SK-N-SH (cell line): ENCODE measurements around the gene HSPG2. TPM values are rescaled to one million over a fixed set of nuclear protein-coding genes. Genes with fewer than 3 reads are reported as not detected.

Source experiments
- CTCF ChIA-PET: fragments of 300-600, 350-600 bp; formaldehyde crosslinking; extraction: SDS; loops from one replicate; lab custom pipeline; 2021; lab: Yijun Ruan, JAX
- POLR2A ChIA-PET: fragments of 350-600 bp; sonication (Branson Sonifier 250); formaldehyde crosslinking; extraction: SDS; loops from one replicate; lab custom pipeline; 2020; ENCODE audit warnings: antibody characterized with exemption, inconsistent platforms; lab: Yijun Ruan, JAX
- DNase-seq: peaks from one replicate; pipeline ENCODE4 v3.0.0; 2012
- H2AFZ ChIP-seq: fragments of 200-600 bp; sonication (generic); 2 replicates; pipeline ENCODE4 v1.8.1; 2016; ENCODE audit warnings: antibody characterized with exemption, mild to moderate bottlenecking, low read depth
- H3F3A ChIP-seq: fragments of 200-600 bp; sonication (generic); replicated peaks from 2 replicates; pipeline ENCODE3; 2016; ENCODE audit warnings: antibody characterized with exemption, mild to moderate bottlenecking; ENCODE audit not compliant: insufficient read depth
- H3K27ac ChIP-seq, 2 experiments: fragments of 200-500 bp in 1 of 2; fragments of 200-600 bp in 1 of 2; sonication (Bioruptor generic) in 1 of 2; sonication (generic), shearing (Covaris generic) in 1 of 2; 2 replicates each; pipeline versions ENCODE4 v1.5.1 to v1.6.1; 2014 to 2016; ENCODE audit warnings: low read depth in 2 of 2, inconsistent platforms in 1 of 2, low read length in 1 of 2, mild to moderate bottlenecking in 1 of 2, mixed read lengths in 1 of 2
- H3K27me3 ChIP-seq: fragments of 200-600 bp; sonication (generic), shearing (Covaris generic); 2 replicates; pipeline ENCODE4 v1.6.1; 2016; ENCODE audit warnings: mixed run types; ENCODE audit not compliant: insufficient read depth
- H3K36me3 ChIP-seq, 2 experiments: fragments of 200-500 bp in 1 of 2; fragments of 200-600 bp in 1 of 2; sonication (Bioruptor generic) in 1 of 2; sonication (generic) in 1 of 2; replicated peaks in 1 of 2; 2 replicates each; pipeline versions ENCODE3 to v1.5.1; 2014 to 2016; ENCODE audit warnings: low read length in 1 of 2, mild to moderate bottlenecking in 1 of 2; ENCODE audit not compliant: insufficient read depth in 2 of 2, control insufficient read depth in 1 of 2
- H3K4me1 ChIP-seq, 2 experiments: fragments of 200-500 bp in 1 of 2; fragments of 200-600 bp in 1 of 2; sonication (Bioruptor generic) in 1 of 2; sonication (generic), shearing (Covaris generic) in 1 of 2; 2 replicates each; pipeline versions ENCODE4 v1.5.1 to v1.6.1; 2014 to 2016; ENCODE audit warnings: low read depth in 1 of 2, low read length in 1 of 2, mixed run types in 1 of 2; ENCODE audit not compliant: insufficient read depth in 2 of 2, control insufficient read depth in 1 of 2
- H3K4me2 ChIP-seq: fragments of 200-600 bp; sonication (generic), shearing (Covaris generic); 2 replicates; pipeline ENCODE4 v1.6.1; 2017; ENCODE audit warnings: mixed run types
- H3K4me3 ChIP-seq, 2 experiments: fragments of 200-500 bp in 1 of 2; fragments of 200-600 bp in 1 of 2; sonication (Bioruptor generic) in 1 of 2; sonication (generic), shearing (Covaris generic) in 1 of 2; 2 replicates each; pipeline versions ENCODE4 v1.5.1 to v1.8.1; 2014 to 2016; ENCODE audit warnings: low read depth in 2 of 2, inconsistent platforms in 1 of 2, low read length in 1 of 2, mild to moderate bottlenecking in 1 of 2, mixed read lengths in 1 of 2, moderate library complexity in 1 of 2
- H3K79me2 ChIP-seq: fragments of 200-600 bp; sonication (generic); 2 replicates; pipeline ENCODE4 v1.8.1; 2017; ENCODE audit warnings: mild to moderate bottlenecking; ENCODE audit not compliant: insufficient read depth
- H3K9ac ChIP-seq: fragments of 200-600 bp; sonication (generic); 2 replicates; pipeline ENCODE4 v1.6.1; 2017; ENCODE audit warnings: mixed run types
- H3K9me2 ChIP-seq: fragments of 200-600 bp; sonication (generic); 2 replicates; pipeline ENCODE4 v1.6.1; 2017; ENCODE audit warnings: mixed run types
- H3K9me3 ChIP-seq: fragments of 200-600 bp; sonication (generic); 2 replicates; pipeline ENCODE4 v1.6.1; 2017; ENCODE audit warnings: mixed run types, mild to moderate bottlenecking, moderate library complexity
- H4K20me1 ChIP-seq: fragments of 200-600 bp; sonication (generic); 2 replicates; pipeline ENCODE4 v1.6.1; 2017; ENCODE audit warnings: mild to moderate bottlenecking, mixed run types; ENCODE audit not compliant: insufficient read depth
- FOSL2 ChIP-seq: IDR thresholded peaks from 2 replicates; pipeline ENCODE4 v1.4.0; 2012; ENCODE audit warnings: low read depth, mild to moderate bottlenecking, moderate library complexity, borderline replicate concordance
- GATA2 ChIP-seq: sonication (generic); formaldehyde crosslinking; IDR thresholded peaks from 2 replicates; pipeline ENCODE4 v1.5.0; 2020; ENCODE audit warnings: mild to moderate bottlenecking, missing genetic modification reagents
- MEF2A ChIP-seq: IDR thresholded peaks from 2 replicates; pipeline ENCODE4 v1.4.0; 2012; ENCODE audit warnings: low read depth, borderline replicate concordance
- RXRA ChIP-seq: IDR thresholded peaks from 2 replicates; pipeline ENCODE4 v1.4.0; 2012; ENCODE audit warnings: low read depth, mild to moderate bottlenecking, borderline replicate concordance
- SIN3A ChIP-seq: IDR thresholded peaks from 2 replicates; pipeline ENCODE4 v1.6.1; 2012; ENCODE audit warnings: low read depth, mild to moderate bottlenecking, low read length, moderate library complexity, borderline replicate concordance
- TCF12 ChIP-seq: IDR thresholded peaks from 2 replicates; pipeline ENCODE4 v1.4.0; 2012
- WGBS: methylation state at CpG from one replicate; pipeline ENCODE4 v1.1.6; 2017; ENCODE audit warnings: low lambda C conversion rate; 5-methylcytosine and 5-hydroxymethylcytosine counted together
- polyA plus RNA-seq, 3 experiments: library from polyadenylated mRNA; depleted of rRNA; stranded (reverse); fragments of >200 nt; gene quantifications; 2 replicates each; pipeline ENCODE4 v1.2.3, GENCODE V29; 2012
- TF ChIP-seq, protein P1 (sequence below): IDR thresholded peaks from 2 replicates; pipeline ENCODE4 v1.4.0; 2012; ENCODE audit warnings: low read depth
- TF ChIP-seq, protein P2 (sequence below): IDR thresholded peaks from 2 replicates; pipeline ENCODE4 v1.4.0; 2012; ENCODE audit warnings: low read depth, borderline replicate concordance
- TF ChIP-seq, protein P3 (sequence below): fragments of 200-600 bp; sonication (generic); IDR thresholded peaks from 2 replicates; pipeline ENCODE4 v1.6.1; 2017; ENCODE audit warnings: antibody characterized with exemption, mild to moderate bottlenecking, moderate library complexity
- TF ChIP-seq, protein P4 (sequence below): fragments of 150-350 bp; IDR thresholded peaks from 2 replicates; pipeline ENCODE4 v1.6.1; 2016; ENCODE audit warnings: mild to moderate bottlenecking, low read depth, low read length
- TF ChIP-seq, protein P5 (sequence below): fragments of 150-350 bp; IDR thresholded peaks from 2 replicates; pipeline ENCODE4 v1.6.1; 2017; ENCODE audit warnings: antibody characterized with exemption, low read length, low read depth, borderline replicate concordance
- TF ChIP-seq, protein P6 (sequence below): IDR thresholded peaks from 2 replicates; pipeline ENCODE4 v1.4.0; 2012; ENCODE audit warnings: low read depth, borderline replicate concordance

HSPG2 gene
- polyA plus RNA-seq, 1 of the 3 experiments (the other 2 are of a cell fraction) = 28.9 TPM

DNA sequence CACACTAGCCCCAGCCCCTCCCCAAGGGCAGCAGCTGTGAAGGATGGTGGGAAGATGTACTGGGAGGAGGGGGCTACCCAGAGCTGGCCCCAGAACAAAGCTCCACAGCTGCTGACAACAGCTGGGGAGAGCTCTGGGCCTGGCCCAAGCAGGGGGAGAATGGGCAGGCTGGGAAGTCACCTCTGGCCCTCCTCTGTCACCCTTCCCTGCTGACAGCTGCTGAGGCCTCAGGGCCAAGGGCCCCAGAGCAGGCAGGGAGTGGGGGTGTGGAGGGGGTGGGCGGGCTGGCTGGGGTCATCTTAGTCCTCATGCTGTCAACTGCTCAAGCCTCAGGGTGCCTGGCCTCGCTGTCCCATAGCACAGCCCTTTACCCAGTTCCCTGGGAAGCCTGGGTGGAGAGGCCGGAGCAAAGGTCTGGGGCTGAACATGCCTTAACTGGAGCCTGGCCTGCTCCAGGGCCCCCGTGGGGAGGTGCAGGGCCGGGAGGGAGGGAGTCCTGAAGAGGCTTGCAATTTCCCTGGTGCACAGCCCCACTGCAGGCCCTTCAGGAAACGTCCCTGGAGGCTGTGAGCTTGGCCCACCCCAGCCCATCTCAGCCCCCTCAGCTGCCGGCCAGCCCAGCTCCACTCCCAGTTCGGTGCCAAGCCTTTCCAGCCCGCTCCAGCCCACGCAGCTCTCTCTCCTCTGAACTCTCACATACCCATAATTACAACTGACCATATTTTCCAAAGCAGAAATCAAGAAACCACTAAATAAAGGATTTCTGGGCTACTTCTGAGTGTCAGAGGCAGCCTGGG, 25.7 kb downstream of the HSPG2 start:
- no peak overlapping the region for H3K4me2 ChIP-seq
- CTCF ChIA-PET = interaction anchor here (1.0 kb wide), 1 partner anchor 10 kb away, joined by 3 read pairs; no protein-coding TSS in a partner anchor
- H3K79me2 ChIP-seq = peaks cover 60% of the 10 kb centered on the region; the same call in 1 of the 2 replicates
- H3K36me3 ChIP-seq = no peaks in the 10 kb centered on the region
- H4K20me1 ChIP-seq = peaks cover 16% of the 10 kb centered on the region
- H3K9me2 ChIP-seq = no peaks in the 10 kb centered on the region
- no peak for TF ChIP-seq SIN3A
- no peak overlapping the region for H3K27ac ChIP-seq
- WGBS = 93% methylated on average over 4 of the region's 10 CpGs
- no peak overlapping the region for H3K9ac ChIP-seq
- H3K9me3 ChIP-seq = no peaks in the 10 kb centered on the region
- H3K4me3 ChIP-seq = no peak overlapping the region
- DNase-seq = peak; percentile 60
- peaks cover 4% of the 10 kb centered on the region for H3F3A ChIP-seq
- peaks cover 0 to 13% of the 10 kb centered on the region in 2 experiments; a peak in 1 of 4 replicates for H3K4me1 ChIP-seq
- POLR2A ChIA-PET = no interaction called here
- H2AFZ ChIP-seq = no peak overlapping the region
- no peaks in the 10 kb centered on the region for H3K27me3 ChIP-seq

DNA sequence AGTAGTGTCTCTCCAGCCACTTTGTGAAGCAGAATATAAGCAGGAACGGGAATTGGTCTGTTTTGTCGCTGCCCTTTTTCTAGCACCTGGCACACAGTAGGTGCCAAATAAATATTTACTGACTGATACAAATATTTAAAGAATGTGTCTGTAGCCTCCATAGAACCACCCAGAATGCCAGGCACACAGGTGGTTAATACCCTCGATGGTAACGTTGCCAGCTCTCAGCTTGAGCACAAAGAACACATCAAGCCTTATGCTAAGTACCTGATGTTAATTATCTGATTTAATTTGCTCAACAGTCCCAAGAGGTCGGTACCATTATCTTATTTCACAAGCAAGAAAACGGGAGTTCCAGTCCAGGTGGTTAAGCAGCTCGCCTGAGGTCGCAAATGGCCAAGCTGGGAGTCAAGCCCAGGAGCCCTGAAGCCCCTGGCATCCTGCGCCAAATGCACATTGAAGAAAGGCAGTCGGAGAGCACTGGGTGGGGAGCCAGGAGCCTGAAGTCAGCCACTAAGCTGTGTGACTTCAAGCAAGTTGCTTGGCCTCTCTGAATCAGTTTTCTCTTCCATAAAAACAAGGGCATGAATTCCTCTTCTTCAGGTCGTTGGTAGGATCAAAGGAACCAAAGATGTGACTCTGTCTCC, 26.4 kb downstream of the HSPG2 start:
- Histone ChIP-seq H3K4me3 (no peak overlapping the region), H3K27me3 (no peaks in the 10 kb centered on the region), H3K79me2 (peaks cover 65% of the 10 kb centered on the region; the same call in 1 of the 2 replicates), H3K9me2 (no peaks in the 10 kb centered on the region), H3K27ac (no peak overlapping the region), H2AFZ (no peak overlapping the region), H3K4me2 (no peak overlapping the region), H4K20me1 (peaks cover 16% of the 10 kb centered on the region), H3F3A (peaks cover 4% of the 10 kb centered on the region), H3K9ac (no peak overlapping the region), H3K9me3 (no peaks in the 10 kb centered on the region), H3K4me1 (peaks cover 0 to 13% of the 10 kb centered on the region in 2 experiments; a peak in 1 of 4 replicates), H3K36me3 (no peaks in the 10 kb centered on the region)
- POLR2A ChIA-PET = no interaction called here
- TF ChIP-seq FOSL2 (no peak), TCF12 (no peak), RXRA (no peak), MEF2A (no peak), GATA2 (no peak), SIN3A (no peak)
- TF ChIP-seq, protein P1, sequence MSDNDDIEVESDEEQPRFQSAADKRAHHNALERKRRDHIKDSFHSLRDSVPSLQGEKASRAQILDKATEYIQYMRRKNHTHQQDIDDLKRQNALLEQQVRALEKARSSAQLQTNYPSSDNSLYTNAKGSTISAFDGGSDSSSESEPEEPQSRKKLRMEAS = no peak
- TF ChIP-seq, protein P2, sequence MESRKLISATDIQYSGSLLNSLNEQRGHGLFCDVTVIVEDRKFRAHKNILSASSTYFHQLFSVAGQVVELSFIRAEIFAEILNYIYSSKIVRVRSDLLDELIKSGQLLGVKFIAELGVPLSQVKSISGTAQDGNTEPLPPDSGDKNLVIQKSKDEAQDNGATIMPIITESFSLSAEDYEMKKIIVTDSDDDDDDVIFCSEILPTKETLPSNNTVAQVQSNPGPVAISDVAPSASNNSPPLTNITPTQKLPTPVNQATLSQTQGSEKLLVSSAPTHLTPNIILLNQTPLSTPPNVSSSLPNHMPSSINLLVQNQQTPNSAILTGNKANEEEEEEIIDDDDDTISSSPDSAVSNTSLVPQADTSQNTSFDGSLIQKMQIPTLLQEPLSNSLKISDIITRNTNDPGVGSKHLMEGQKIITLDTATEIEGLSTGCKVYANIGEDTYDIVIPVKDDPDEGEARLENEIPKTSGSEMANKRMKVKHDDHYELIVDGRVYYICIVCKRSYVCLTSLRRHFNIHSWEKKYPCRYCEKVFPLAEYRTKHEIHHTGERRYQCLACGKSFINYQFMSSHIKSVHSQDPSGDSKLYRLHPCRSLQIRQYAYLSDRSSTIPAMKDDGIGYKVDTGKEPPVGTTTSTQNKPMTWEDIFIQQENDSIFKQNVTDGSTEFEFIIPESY = no peak
- TF ChIP-seq, protein P3, sequence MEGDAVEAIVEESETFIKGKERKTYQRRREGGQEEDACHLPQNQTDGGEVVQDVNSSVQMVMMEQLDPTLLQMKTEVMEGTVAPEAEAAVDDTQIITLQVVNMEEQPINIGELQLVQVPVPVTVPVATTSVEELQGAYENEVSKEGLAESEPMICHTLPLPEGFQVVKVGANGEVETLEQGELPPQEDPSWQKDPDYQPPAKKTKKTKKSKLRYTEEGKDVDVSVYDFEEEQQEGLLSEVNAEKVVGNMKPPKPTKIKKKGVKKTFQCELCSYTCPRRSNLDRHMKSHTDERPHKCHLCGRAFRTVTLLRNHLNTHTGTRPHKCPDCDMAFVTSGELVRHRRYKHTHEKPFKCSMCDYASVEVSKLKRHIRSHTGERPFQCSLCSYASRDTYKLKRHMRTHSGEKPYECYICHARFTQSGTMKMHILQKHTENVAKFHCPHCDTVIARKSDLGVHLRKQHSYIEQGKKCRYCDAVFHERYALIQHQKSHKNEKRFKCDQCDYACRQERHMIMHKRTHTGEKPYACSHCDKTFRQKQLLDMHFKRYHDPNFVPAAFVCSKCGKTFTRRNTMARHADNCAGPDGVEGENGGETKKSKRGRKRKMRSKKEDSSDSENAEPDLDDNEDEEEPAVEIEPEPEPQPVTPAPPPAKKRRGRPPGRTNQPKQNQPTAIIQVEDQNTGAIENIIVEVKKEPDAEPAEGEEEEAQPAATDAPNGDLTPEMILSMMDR = no peak
- TF ChIP-seq, protein P4, sequence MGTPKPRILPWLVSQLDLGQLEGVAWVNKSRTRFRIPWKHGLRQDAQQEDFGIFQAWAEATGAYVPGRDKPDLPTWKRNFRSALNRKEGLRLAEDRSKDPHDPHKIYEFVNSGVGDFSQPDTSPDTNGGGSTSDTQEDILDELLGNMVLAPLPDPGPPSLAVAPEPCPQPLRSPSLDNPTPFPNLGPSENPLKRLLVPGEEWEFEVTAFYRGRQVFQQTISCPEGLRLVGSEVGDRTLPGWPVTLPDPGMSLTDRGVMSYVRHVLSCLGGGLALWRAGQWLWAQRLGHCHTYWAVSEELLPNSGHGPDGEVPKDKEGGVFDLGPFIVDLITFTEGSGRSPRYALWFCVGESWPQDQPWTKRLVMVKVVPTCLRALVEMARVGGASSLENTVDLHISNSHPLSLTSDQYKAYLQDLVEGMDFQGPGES = no peak
- TF ChIP-seq, protein P5, sequence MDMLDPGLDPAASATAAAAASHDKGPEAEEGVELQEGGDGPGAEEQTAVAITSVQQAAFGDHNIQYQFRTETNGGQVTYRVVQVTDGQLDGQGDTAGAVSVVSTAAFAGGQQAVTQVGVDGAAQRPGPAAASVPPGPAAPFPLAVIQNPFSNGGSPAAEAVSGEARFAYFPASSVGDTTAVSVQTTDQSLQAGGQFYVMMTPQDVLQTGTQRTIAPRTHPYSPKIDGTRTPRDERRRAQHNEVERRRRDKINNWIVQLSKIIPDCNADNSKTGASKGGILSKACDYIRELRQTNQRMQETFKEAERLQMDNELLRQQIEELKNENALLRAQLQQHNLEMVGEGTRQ = no peak
- TF ChIP-seq, protein P6, sequence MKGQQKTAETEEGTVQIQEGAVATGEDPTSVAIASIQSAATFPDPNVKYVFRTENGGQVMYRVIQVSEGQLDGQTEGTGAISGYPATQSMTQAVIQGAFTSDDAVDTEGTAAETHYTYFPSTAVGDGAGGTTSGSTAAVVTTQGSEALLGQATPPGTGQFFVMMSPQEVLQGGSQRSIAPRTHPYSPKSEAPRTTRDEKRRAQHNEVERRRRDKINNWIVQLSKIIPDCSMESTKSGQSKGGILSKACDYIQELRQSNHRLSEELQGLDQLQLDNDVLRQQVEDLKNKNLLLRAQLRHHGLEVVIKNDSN = no peak
- no peak for DNase-seq
- CTCF ChIA-PET = interaction anchor here (0.7 to 1.2 kb wide), 3 partner anchors 11 to 53 kb away, joined by 3 to 4 read pairs (median 3); no protein-coding TSS in a partner anchor
- 89% methylated on average over 11 of the region's 11 CpGs for WGBS
